ENCODE measurements around the gene HLA-DQA1. TPM values are rescaled to one million over a fixed set of nuclear protein-coding genes. Genes with fewer than 3 reads are reported as not detected.
A peak's percentile ranks its signal among the peaks of the same experiment; 100 is the strongest.

Gene HLA-DQA1
- total RNA-seq, 4 donors from 2014 or later: 0.31 to 9.0 (median 5.1) TPM

DNA sequence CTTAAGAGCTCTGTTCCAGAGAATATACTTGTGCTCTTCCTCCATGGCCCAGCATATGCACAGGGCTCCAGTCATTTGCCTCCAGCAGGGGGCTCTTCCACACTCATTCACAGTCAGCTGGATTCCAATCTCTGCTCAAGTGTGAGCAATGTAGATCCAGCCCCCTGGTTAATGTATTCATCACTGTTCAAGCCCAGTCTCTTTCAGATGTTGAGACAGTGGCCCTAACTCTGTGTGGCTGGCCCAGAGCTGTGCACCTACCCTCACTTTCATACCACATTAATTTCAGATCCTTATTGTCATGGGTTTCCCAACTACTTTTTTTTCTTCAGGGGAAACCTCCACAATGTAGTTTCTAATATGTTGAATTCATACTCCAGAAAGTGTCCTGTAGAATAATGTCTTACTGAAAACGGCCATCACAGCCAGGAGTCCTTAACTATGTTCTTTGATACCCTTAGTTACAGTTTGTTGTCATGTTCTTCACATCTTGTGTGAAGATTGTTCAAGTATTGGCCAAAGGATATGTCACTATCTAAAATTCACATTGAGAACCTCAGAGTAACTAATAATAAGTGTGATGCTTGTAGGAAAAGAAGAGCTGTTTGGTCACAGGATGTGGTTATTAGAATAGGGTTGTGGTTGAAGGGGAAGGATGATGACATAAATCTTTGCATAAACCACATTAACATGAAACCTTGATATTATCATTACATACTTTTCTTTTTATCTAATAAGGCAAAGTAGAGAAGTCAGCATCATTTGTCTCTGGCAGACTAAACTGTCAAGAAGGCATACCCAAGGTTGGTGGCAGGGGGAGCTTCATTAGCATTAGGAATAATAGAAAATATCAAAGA, 14.4 kb upstream of the HLA-DQA1 start:
- no peaks in the 10 kb centered on the region for H3K36me3 ChIP-seq
- peak overlapping the region in 1 of 4 donors; percentile 46 for H3K27ac ChIP-seq
- H3K9me3 ChIP-seq: no peaks in the 10 kb centered on the region
- DNase-seq: no peak
- WGBS, 2 donors: 55 to 56% methylated on average over 1 of the region's 1 CpG
- no peaks in the 10 kb centered on the region for H3K4me1 ChIP-seq
- intact Hi-C loops (cut with DNase I): no loop called here
- no peak for TF ChIP-seq POLR2A (IDR thresholded peaks at IDR 0.05)
- TF ChIP-seq, protein P1, sequence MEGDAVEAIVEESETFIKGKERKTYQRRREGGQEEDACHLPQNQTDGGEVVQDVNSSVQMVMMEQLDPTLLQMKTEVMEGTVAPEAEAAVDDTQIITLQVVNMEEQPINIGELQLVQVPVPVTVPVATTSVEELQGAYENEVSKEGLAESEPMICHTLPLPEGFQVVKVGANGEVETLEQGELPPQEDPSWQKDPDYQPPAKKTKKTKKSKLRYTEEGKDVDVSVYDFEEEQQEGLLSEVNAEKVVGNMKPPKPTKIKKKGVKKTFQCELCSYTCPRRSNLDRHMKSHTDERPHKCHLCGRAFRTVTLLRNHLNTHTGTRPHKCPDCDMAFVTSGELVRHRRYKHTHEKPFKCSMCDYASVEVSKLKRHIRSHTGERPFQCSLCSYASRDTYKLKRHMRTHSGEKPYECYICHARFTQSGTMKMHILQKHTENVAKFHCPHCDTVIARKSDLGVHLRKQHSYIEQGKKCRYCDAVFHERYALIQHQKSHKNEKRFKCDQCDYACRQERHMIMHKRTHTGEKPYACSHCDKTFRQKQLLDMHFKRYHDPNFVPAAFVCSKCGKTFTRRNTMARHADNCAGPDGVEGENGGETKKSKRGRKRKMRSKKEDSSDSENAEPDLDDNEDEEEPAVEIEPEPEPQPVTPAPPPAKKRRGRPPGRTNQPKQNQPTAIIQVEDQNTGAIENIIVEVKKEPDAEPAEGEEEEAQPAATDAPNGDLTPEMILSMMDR (IDR thresholded peaks at IDR 0.05): peak in 2 of 6 experiments; percentile 29 to 38
- no peak overlapping the region for H3K4me3 ChIP-seq
- H3K27me3 ChIP-seq: no peaks in the 10 kb centered on the region

DNA sequence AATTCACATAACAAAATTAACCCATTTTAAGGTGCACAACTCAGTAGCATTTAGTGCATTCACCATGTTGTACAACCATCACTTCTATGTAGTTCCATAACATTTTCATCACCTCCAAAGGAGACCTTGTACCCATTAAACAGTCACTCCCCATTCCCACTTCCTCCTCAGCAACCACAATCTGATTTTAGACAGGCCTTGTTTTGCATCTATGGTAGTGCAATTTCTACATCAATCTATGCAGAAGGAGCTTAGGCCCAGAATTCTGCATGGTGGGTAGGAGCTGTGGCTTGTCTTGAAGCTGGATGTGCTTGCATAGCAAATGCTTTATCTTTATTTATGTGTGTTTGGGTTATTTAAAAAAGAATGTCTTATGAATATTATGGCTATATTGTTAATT, 13.5 kb upstream of the HLA-DQA1 start:
- Histone ChIP-seq H3K4me3 (no peak overlapping the region), H3K36me3 (no peaks in the 10 kb centered on the region), H3K27ac (peak overlapping the region in 1 of 4 donors; percentile 33), H3K27me3 (no peaks in the 10 kb centered on the region), H3K4me1 (no peaks in the 10 kb centered on the region), H3K9me3 (no peaks in the 10 kb centered on the region)
- intact Hi-C loops (cut with DNase I): no loop called here
- no peak for DNase-seq
- TF ChIP-seq, protein P1 (IDR thresholded peaks at IDR 0.05): no peak
- no peak for TF ChIP-seq POLR2A (IDR thresholded peaks at IDR 0.05)

DNA sequence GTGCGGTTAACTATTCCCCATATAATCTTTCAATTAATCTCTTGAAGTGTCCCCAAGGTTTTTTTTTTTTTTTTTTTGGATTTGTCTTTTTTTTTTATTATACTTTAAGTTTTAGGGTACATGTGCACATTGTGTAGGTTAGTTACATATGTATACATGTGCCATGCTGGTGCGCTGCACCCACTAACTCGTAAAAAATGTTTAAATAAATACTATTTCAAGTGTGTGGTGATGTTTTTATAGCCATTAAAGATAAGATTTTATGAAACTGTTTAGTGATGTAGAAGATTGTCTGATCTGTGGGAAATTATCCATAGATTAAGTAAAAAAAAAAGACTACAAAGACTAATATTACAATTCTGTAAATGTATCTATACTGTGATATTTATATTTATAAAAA, 12.6 kb upstream of the HLA-DQA1 start:
- intact Hi-C loops (cut with DNase I): no loop called here
- H3K4me3 ChIP-seq: no peak overlapping the region
- no peak for DNase-seq
- H3K27ac ChIP-seq: no peak overlapping the region
- no peaks in the 10 kb centered on the region for H3K4me1 ChIP-seq
- WGBS, 2 donors: 0% methylated on average over 1 of the region's 3 CpGs
- H3K36me3 ChIP-seq: no peaks in the 10 kb centered on the region
- H3K27me3 ChIP-seq: no peaks in the 10 kb centered on the region
- no peaks in the 10 kb centered on the region for H3K9me3 ChIP-seq
- no peak for TF ChIP-seq POLR2A (IDR thresholded peaks at IDR 0.05)

DNA sequence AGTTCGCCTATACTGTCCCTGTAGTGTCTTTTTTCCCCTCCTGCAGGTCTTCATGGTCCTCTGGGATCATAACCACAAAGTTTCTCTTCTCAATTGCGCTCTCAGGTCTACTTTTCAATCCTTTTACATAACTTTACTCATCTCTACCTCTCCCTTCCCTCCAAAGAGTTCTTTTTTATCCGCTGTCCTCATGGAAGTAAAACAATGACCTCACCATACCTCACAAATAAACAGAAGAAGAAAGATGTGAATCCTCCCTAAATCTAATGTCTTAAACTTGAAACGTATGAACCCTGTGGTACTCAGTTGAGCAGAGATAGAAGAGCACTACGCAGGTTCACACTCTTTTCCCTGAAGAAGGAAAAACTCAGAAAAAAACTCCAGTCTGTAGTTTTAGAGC, 12.1 kb upstream of the HLA-DQA1 start:
- no peak for DNase-seq
- TF ChIP-seq, protein P1 (IDR thresholded peaks at IDR 0.05): no peak
- TF ChIP-seq POLR2A (IDR thresholded peaks at IDR 0.05): no peak
- intact Hi-C loops (cut with DNase I): no loop called here
- no peaks in the 10 kb centered on the region for H3K4me1 ChIP-seq
- 21 to 30% methylated on average over 5 of the region's 5 CpGs for WGBS, 2 donors
- no peaks in the 10 kb centered on the region for H3K9me3 ChIP-seq
- no peak overlapping the region for H3K27ac ChIP-seq
- no peaks in the 10 kb centered on the region for H3K27me3 ChIP-seq
- H3K36me3 ChIP-seq: no peaks in the 10 kb centered on the region
- H3K4me3 ChIP-seq: no peak overlapping the region

DNA sequence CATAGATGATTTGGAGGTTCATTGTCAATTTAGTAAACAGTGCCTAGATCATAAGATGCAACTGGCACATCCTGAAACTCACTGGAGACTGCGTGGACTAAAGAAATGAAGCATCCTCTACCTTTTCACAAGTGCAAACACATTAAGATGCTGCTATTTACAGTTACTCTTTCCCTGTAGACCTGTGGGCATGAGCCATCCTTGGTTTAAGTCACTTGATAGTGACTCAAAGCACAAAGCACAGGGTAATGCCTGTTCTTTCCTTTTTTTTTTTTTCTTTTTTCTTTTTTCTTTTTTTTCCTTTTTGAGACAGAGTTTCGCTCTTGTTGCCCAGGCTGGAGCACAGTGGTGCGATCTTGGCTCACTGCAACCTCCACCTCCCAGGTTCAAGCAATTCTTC, 10.0 kb upstream of the HLA-DQA1 start:
- no peak for DNase-seq
- Histone ChIP-seq H3K9me3 (no peaks in the 10 kb centered on the region), H3K4me3 (no peak overlapping the region), H3K27me3 (no peaks in the 10 kb centered on the region), H3K36me3 (no peaks in the 10 kb centered on the region), H3K27ac (no peak overlapping the region), H3K4me1 (no peaks in the 10 kb centered on the region)
- WGBS, 2 donors: 0 to 42% methylated on average over 1 to 2 of the region's 3 CpGs
- intact Hi-C loops (cut with DNase I): no loop called here
- TF ChIP-seq, protein P1 (IDR thresholded peaks at IDR 0.05): no peak
